HG03196 (cell line): ENCODE measurements around the gene KRTAP4-16.
"Not testable (repeated sequence)": the region's sequence is repeated elsewhere in the genome, so short reads cannot be mapped to it uniquely, and the experiment has no call there.

ENCODE experiments used
- ATAC-seq: cut with Tn5 transposase; IDR thresholded peaks from one replicate; pipeline ENCODE4 v1.9.1; 2021; ENCODE audit not compliant: unreplicated experiment

The KRTAP4-16 gene

GRCh38 chr17:41076788-41077187, 25.2 kb downstream of the KRTAP4-16 start:
- no peak for ATAC-seq

GRCh38 chr17:41073676-41074075, 28.3 kb downstream of the KRTAP4-16 start:
- ATAC-seq = no peak

- ATAC-seq = no peak
Measured at GRCh38 chr17:41071606-41072360, 30.2 kb downstream of the KRTAP4-16 start.

GRCh38 chr17:41069031-41069430, 33.0 kb downstream of the KRTAP4-16 start:
- no peak for ATAC-seq

GRCh38 chr17:41067281-41067680, 34.7 kb downstream of the KRTAP4-16 start:
- no peak for ATAC-seq

- no peak for ATAC-seq
Measured at GRCh38 chr17:41065829-41066624, 36.0 kb downstream of the KRTAP4-16 start, which contains the start of gene KRTAP2-4. Gene KRTAP2-4, minus strand, starts transcription at chr17:41065879. Its CDS starts 34 bp downstream, at chr17:41065845.

- not testable (repeated sequence) for ATAC-seq
Measured at GRCh38 chr17:41065016-41065689, 36.9 kb downstream of the KRTAP4-16 start.

GRCh38 chr17:41064301-41064700, 37.7 kb downstream of the KRTAP4-16 start:
- ATAC-seq = no peak

GRCh38 chr17:41063449-41063848, 38.6 kb downstream of the KRTAP4-16 start:
- no peak for ATAC-seq

- no peak for ATAC-seq
Measured at GRCh38 chr17:41061964-41062363, 40.0 kb downstream of the KRTAP4-16 start.

GRCh38 chr17:41060052-41060604, 41.9 kb downstream of the KRTAP4-16 start, which contains the start of gene KRTAP2-3:
Gene KRTAP2-3, minus strand, starts transcription at chr17:41060114. Its CDS starts 64 bp downstream, at chr17:41060050.
- ATAC-seq = no peak

GRCh38 chr17:41059276-41060051, 42.5 kb downstream of the KRTAP4-16 start:
- ATAC-seq = not testable (repeated sequence)

GRCh38 chr17:41058741-41059140, 43.3 kb downstream of the KRTAP4-16 start:
- no peak for ATAC-seq

GRCh38 chr17:41057547-41057946, 44.5 kb downstream of the KRTAP4-16 start:
- ATAC-seq = no peak

GRCh38 chr17:41055130-41055529, 46.9 kb downstream of the KRTAP4-16 start, which contains the start of gene KRTAP2-2:
Gene KRTAP2-2, minus strand, starts transcription at chr17:41055230. Its CDS starts 19 bp downstream, at chr17:41055211.
- ATAC-seq = not testable (repeated sequence)

GRCh38 chr17:41054556-41054955, 47.5 kb downstream of the KRTAP4-16 start:
- not testable (repeated sequence) for ATAC-seq

GRCh38 chr17:41054025-41054424, 48.0 kb downstream of the KRTAP4-16 start:
- no peak for ATAC-seq

GRCh38 chr17:41052566-41052965, 49.4 kb downstream of the KRTAP4-16 start:
- ATAC-seq = no peak
